Islet precursor cell (in vitro differentiated cells): ENCODE data around the gene CSRNP3.

Experiments used
- DNase-seq: peaks from one replicate; pipeline ENCODE4 v3.0.0-alpha.2; 2018

Gene CSRNP3

GRCh38 chr2:165594231-165594934, 124.9 kb downstream of the CSRNP3 start:
- DNase-seq: no peak

- DNase-seq: no peak
Observed at GRCh38 chr2:165594935-165595255, 125.4 kb downstream of the CSRNP3 start.

GRCh38 chr2:165596788-165597187, 127.3 kb downstream of the CSRNP3 start:
- DNase-seq: no peak

- no peak for DNase-seq
Observed at GRCh38 chr2:165601065-165601830, 131.8 kb downstream of the CSRNP3 start.

- DNase-seq: no peak
Observed at GRCh38 chr2:165601928-165602521, 132.5 kb downstream of the CSRNP3 start.

- no peak for DNase-seq
Observed at GRCh38 chr2:165609672-165610071, 140.2 kb downstream of the CSRNP3 start.

- no peak for DNase-seq
Observed at GRCh38 chr2:165610591-165611029, 141.1 kb downstream of the CSRNP3 start.

- no peak for DNase-seq
Observed at GRCh38 chr2:165617741-165618481, 148.4 kb downstream of the CSRNP3 start.

- no peak for DNase-seq
Observed at GRCh38 chr2:165618806-165619205, 149.3 kb downstream of the CSRNP3 start.

GRCh38 chr2:165621086-165621560, 151.6 kb downstream of the CSRNP3 start:
- no peak for DNase-seq

GRCh38 chr2:165623161-165623560, 153.7 kb downstream of the CSRNP3 start:
- DNase-seq: no peak

GRCh38 chr2:165623783-165624469, 154.4 kb downstream of the CSRNP3 start:
- no peak for DNase-seq

GRCh38 chr2:165624470-165624800, 154.9 kb downstream of the CSRNP3 start:
- no peak for DNase-seq

GRCh38 chr2:165627470-165627869, 158.0 kb downstream of the CSRNP3 start:
- peak; percentile 62 for DNase-seq

- DNase-seq: no peak
Observed at GRCh38 chr2:165629776-165630175, 160.3 kb downstream of the CSRNP3 start.

- DNase-seq: no peak
Observed at GRCh38 chr2:165630236-165630635, 160.7 kb downstream of the CSRNP3 start.

- DNase-seq: no peak
Observed at GRCh38 chr2:165631089-165631488, 161.6 kb downstream of the CSRNP3 start.

- DNase-seq: no peak
Observed at GRCh38 chr2:165632594-165632993, 163.1 kb downstream of the CSRNP3 start.

GRCh38 chr2:165633431-165633830, 163.9 kb downstream of the CSRNP3 start:
- no peak for DNase-seq

- DNase-seq: peak; percentile 53
Observed at GRCh38 chr2:165634282-165634681, 164.8 kb downstream of the CSRNP3 start.

GRCh38 chr2:165634855-165635254, 165.4 kb downstream of the CSRNP3 start:
- peak; percentile 94 for DNase-seq

GRCh38 chr2:165635532-165635931, 166.0 kb downstream of the CSRNP3 start:
- DNase-seq: no peak

- DNase-seq: no peak
Observed at GRCh38 chr2:165636959-165637358, 167.5 kb downstream of the CSRNP3 start.
